HepG2 (cell line): Measurements from ENCODE around the gene TPRKB. TPM values are rescaled to one million over a fixed set of nuclear protein-coding genes. Genes with fewer than 3 reads are reported as not detected.
A peak's percentile ranks its signal among the peaks of the same experiment; 100 is the strongest.

Source experiments
- ARHGAP35 ChIP-seq: sonication (generic); formaldehyde crosslinking; IDR thresholded peaks from 2 replicates; pipeline ENCODE4 v1.9.0; 2022; ENCODE audit warnings: mild to moderate bottlenecking, inconsistent platforms, moderate library complexity, missing genetic modification reagents, borderline replicate concordance
- ASH2L ChIP-seq: fragments of 300-600, 200-600 bp; sonication (generic); IDR thresholded peaks from 2 replicates; pipeline ENCODE4 v1.7.0; 2017; ENCODE audit warnings: low read depth, mild to moderate bottlenecking, moderate library complexity, mixed read lengths, low read length; ENCODE audit not compliant: insufficient read length
- ATF7-NPFF ChIP-seq: sonication (generic); formaldehyde crosslinking; IDR thresholded peaks from 2 replicates; pipeline ENCODE4 v1.8.1; 2023; ENCODE audit warnings: mild to moderate bottlenecking, low read depth, missing genetic modification reagents, moderate library complexity
- CBFB ChIP-seq: sonication (generic); formaldehyde crosslinking; IDR thresholded peaks from 2 replicates; pipeline ENCODE4 v1.4.0; 2020; ENCODE audit warnings: missing genetic modification reagents
- DMAP1 ChIP-seq: IDR thresholded peaks from 2 replicates; pipeline ENCODE4 v1.6.1; 2016
- IKZF1 ChIP-seq: fragments of 450-650 bp; IDR thresholded peaks from 2 replicates; pipeline ENCODE4 v1.7.1; 2016
- NCOA1 ChIP-seq: sonication (generic); formaldehyde crosslinking; IDR thresholded peaks from 2 replicates; pipeline ENCODE4 v1.9.0; 2021; ENCODE audit warnings: missing genetic modification reagents
- RFXANK ChIP-seq: IDR thresholded peaks from 2 replicates; pipeline ENCODE4 v1.6.1; 2016
- SP2 ChIP-seq: sonication (generic); formaldehyde crosslinking; IDR thresholded peaks from 2 replicates; pipeline ENCODE4 v1.5.1; 2020; ENCODE audit warnings: mild to moderate bottlenecking, missing genetic modification reagents
- SRSF4 ChIP-seq: fragments of 200-400 bp; formaldehyde crosslinking; IDR thresholded peaks from one replicate; pipeline ENCODE4 v1.6.1; 2018; ENCODE audit warnings: mild to moderate bottlenecking, low read depth, low read length, moderate library complexity; ENCODE audit not compliant: poor library complexity, severe bottlenecking
- TCF7L2 ChIP-seq: IDR thresholded peaks from 2 replicates; pipeline ENCODE4 v1.6.1; 2011; ENCODE audit warnings: mild to moderate bottlenecking, low read depth, low read length, moderate library complexity
- WIZ ChIP-seq: sonication (generic); formaldehyde crosslinking; IDR thresholded peaks from 2 replicates; pipeline ENCODE4 v1.5.1; 2020; ENCODE audit warnings: mild to moderate bottlenecking, missing genetic modification reagents
- ZBTB7B ChIP-seq: sonication (generic); formaldehyde crosslinking; IDR thresholded peaks from 2 replicates; pipeline ENCODE4 v1.4.0; 2020; ENCODE audit warnings: missing genetic modification reagents
- ZFP90 ChIP-seq: sonication (generic); formaldehyde crosslinking; IDR thresholded peaks from 2 replicates; pipeline ENCODE4 v1.8.0; 2022; ENCODE audit warnings: missing genetic modification reagents, mild to moderate bottlenecking, inconsistent platforms, borderline replicate concordance
- ZNF121 ChIP-seq: sonication (generic); formaldehyde crosslinking; IDR thresholded peaks from 2 replicates; pipeline ENCODE4 v1.5.0; 2020; ENCODE audit warnings: mild to moderate bottlenecking, missing genetic modification reagents
- ZNF136 ChIP-seq: sonication (generic); formaldehyde crosslinking; IDR thresholded peaks from 2 replicates; pipeline ENCODE4 v1.8.1; 2022; ENCODE audit warnings: low read depth, mild to moderate bottlenecking, moderate library complexity, missing genetic modification reagents
- ZNF317 ChIP-seq: sonication (generic); formaldehyde crosslinking; IDR thresholded peaks from 2 replicates; pipeline ENCODE4 v1.5.0; 2020; ENCODE audit warnings: mild to moderate bottlenecking, missing genetic modification reagents
- ZNF451 ChIP-seq: sonication (generic); formaldehyde crosslinking; IDR thresholded peaks from 2 replicates; pipeline ENCODE4 v1.5.0; 2020; ENCODE audit warnings: mild to moderate bottlenecking, missing genetic modification reagents
- ZNF780A ChIP-seq: sonication (generic); formaldehyde crosslinking; IDR thresholded peaks from 2 replicates; pipeline ENCODE4 v1.8.0; 2022; ENCODE audit warnings: mild to moderate bottlenecking, missing genetic modification reagents, moderate library complexity
- polyA plus RNA-seq, 8 experiments: library from polyadenylated mRNA; depleted of rRNA in 3 of 8; stranded (reverse) in 7 of 8; unstranded in 1 of 8; fragments of >200 nt; fragmentation: Illumina TruSeq in 4 of 8; extraction: Trizol in 4 of 8; gene quantifications; 2 replicates each; pipeline versions ENCODE4 v1.2.1 to v1.2.3, GENCODE V29; 2011 to 2016; ENCODE audit warnings: low read depth in 4 of 8, missing spikeins in 1 of 8, mixed read lengths in 1 of 8; ENCODE audit not compliant: insufficient read depth in 1 of 8
- total RNA-seq, 5 experiments: library from RNA; depleted of rRNA; stranded (reverse); fragments of >200 nt; fragmentation: Illumina TruSeq; extraction: Trizol; gene quantifications; 2 replicates each; pipeline ENCODE4 v1.2.3, GENCODE V29; 2016; ENCODE audit warnings: low read depth in 1 of 5
- TF ChIP-seq, protein P1 (sequence below): sonication (generic); formaldehyde crosslinking; IDR thresholded peaks from 2 replicates; pipeline ENCODE4 v1.4.0; 2020; ENCODE audit warnings: mild to moderate bottlenecking, missing genetic modification reagents, borderline replicate concordance
- TF ChIP-seq, protein P2 (sequence below): sonication (generic); formaldehyde crosslinking; IDR thresholded peaks from 2 replicates; pipeline ENCODE4 v1.8.0; 2022; ENCODE audit warnings: mild to moderate bottlenecking, missing genetic modification reagents; ENCODE audit not compliant: insufficient replicate concordance
- TF ChIP-seq, protein P3 (sequence below): sonication (generic); formaldehyde crosslinking; IDR thresholded peaks from 2 replicates; pipeline ENCODE4 v1.8.0; 2022; ENCODE audit warnings: missing genetic modification reagents, low read depth, mild to moderate bottlenecking, borderline replicate concordance
- TF ChIP-seq, protein P4 (sequence below): sonication (generic); formaldehyde crosslinking; IDR thresholded peaks from 2 replicates; pipeline ENCODE4 v1.8.0; 2022; ENCODE audit warnings: mild to moderate bottlenecking, missing genetic modification reagents
- TF ChIP-seq, protein P5 (sequence below): sonication (generic); formaldehyde crosslinking; IDR thresholded peaks from 2 replicates; pipeline ENCODE4 v1.5.0; 2020; ENCODE audit warnings: missing genetic modification reagents, mild to moderate bottlenecking, borderline replicate concordance

TPRKB gene
- total and polyA plus RNA-seq, 2 of the 13 experiments (the other 11 are each of a cell fraction or from before 2014, with no cell fraction given) = 32.0 to 58.0 TPM

DNA sequence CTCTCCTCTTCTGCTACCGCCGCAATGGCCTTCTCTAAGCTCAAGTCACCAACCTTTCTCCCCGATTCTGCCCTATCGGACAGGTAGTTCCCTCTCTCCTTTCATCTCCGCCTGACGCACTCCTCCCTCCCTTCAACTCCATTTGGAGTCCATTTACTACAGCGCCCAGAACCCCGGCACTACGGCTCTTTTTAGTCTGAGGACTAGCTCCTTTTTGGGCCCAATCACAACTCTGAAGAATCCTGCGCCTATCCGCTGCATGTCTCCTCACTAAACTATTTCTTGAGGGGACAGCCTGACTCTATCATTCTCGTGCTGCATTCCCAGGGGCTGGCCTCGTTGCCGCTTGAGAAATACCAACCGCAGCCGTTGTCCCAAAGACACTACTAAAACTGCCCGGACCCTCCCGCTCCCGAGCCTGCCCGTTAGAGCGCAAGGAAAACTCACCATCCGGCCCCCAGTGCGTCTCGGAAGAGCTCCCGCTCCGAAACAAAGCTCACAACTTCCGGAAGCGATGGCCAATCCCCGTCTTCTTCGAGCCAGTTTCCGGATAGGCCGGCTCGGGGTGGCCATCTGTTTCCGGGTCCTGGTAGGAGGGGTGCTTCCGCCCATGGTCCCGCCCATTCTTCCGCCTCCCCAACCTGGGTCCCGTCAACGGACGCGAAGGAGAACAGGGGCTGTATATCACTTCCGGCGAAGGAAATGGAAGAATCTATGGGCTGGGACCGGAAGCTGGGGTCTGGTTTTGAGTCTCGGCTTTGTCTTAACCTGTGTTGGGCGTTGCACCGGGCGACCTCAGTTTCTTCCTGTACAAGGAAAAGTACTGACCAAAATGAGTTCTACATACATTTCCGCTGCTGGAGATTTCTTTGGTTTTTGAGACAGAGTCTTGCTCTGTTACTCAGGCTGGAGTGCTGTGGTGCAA is at the start of gene TPRKB (continued):
- TF ChIP-seq SRSF4 = no peak
- TF ChIP-seq, protein P1, sequence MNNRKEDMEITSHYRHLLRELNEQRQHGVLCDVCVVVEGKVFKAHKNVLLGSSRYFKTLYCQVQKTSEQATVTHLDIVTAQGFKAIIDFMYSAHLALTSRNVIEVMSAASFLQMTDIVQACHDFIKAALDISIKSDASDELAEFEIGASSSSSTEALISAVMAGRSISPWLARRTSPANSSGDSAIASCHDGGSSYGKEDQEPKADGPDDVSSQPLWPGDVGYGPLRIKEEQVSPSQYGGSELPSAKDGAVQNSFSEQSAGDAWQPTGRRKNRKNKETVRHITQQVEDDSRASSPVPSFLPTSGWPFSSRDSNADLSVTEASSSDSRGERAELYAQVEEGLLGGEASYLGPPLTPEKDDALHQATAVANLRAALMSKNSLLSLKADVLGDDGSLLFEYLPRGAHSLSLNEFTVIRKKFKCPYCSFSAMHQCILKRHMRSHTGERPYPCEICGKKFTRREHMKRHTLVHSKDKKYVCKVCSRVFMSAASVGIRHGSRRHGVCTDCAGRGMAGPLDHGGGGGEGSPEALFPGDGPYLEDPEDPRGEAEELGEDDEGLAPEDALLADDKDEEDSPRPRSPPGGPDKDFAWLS (CRISPR knock-in tag) = no peak
- peak; percentile 77; the same call in 1 of the 2 replicates for TF ChIP-seq ZNF780A (CRISPR knock-in tag)
- no peak for TF ChIP-seq TCF7L2
- TF ChIP-seq ATF7-NPFF (CRISPR knock-in tag) = peak; percentile 47
- TF ChIP-seq, protein P2, sequence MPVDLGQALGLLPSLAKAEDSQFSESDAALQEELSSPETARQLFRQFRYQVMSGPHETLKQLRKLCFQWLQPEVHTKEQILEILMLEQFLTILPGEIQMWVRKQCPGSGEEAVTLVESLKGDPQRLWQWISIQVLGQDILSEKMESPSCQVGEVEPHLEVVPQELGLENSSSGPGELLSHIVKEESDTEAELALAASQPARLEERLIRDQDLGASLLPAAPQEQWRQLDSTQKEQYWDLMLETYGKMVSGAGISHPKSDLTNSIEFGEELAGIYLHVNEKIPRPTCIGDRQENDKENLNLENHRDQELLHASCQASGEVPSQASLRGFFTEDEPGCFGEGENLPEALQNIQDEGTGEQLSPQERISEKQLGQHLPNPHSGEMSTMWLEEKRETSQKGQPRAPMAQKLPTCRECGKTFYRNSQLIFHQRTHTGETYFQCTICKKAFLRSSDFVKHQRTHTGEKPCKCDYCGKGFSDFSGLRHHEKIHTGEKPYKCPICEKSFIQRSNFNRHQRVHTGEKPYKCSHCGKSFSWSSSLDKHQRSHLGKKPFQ (CRISPR knock-in tag) = no peak
- TF ChIP-seq, protein P3, sequence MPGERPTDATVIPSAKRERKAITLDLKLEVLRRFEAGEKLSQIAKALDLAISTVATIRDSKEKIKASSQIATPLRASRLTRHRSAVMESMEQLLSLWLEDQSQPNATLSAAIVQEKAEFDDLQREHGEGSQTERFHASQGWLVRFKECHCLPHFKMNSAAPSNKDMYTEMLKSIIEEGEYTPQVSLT (CRISPR knock-in tag) = no peak
- TF ChIP-seq, protein P4, sequence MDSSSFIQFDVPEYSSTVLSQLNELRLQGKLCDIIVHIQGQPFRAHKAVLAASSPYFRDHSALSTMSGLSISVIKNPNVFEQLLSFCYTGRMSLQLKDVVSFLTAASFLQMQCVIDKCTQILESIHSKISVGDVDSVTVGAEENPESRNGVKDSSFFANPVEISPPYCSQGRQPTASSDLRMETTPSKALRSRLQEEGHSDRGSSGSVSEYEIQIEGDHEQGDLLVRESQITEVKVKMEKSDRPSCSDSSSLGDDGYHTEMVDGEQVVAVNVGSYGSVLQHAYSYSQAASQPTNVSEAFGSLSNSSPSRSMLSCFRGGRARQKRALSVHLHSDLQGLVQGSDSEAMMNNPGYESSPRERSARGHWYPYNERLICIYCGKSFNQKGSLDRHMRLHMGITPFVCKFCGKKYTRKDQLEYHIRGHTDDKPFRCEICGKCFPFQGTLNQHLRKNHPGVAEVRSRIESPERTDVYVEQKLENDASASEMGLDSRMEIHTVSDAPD = no peak
- peak; percentile 92 for TF ChIP-seq ASH2L
- TF ChIP-seq WIZ (CRISPR knock-in tag) = peak; percentile 100
- TF ChIP-seq NCOA1 (CRISPR knock-in tag) = 0 out of 2 replicates have a peak, but pooled peaks have one; percentile 26
- peak; percentile 79; the same call in 1 of the 2 replicates for TF ChIP-seq ZNF317
- TF ChIP-seq ZBTB7B = peak; percentile 70
- TF ChIP-seq IKZF1 = no peak
- TF ChIP-seq ZNF136 (CRISPR knock-in tag) = peak; percentile 96
- peak; percentile 94 for TF ChIP-seq SP2 (CRISPR knock-in tag)
- TF ChIP-seq ZNF451 = no peak
- TF ChIP-seq DMAP1 (CRISPR knock-in tag) = peak; percentile 73; the same call in 1 of the 2 replicates
- TF ChIP-seq, protein P5, sequence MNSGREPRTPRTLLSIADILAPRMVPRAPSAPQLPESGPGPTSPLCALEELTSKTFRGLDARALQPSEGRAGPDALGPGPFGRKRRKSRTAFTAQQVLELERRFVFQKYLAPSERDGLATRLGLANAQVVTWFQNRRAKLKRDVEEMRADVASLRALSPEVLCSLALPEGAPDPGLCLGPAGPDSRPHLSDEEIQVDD (CRISPR knock-in tag) = no peak
- peak; percentile 87 for TF ChIP-seq CBFB
- TF ChIP-seq ZNF121 (CRISPR knock-in tag) = 0 out of 2 replicates have a peak, but pooled peaks have one; percentile 59
- no peak; the same call in 1 of the 2 replicates for TF ChIP-seq ZFP90 (CRISPR knock-in tag)
- TF ChIP-seq RFXANK (CRISPR knock-in tag) = peak; percentile 43; the same call in 1 of the 2 replicates
- TF ChIP-seq ARHGAP35 = 0 out of 2 replicates have a peak, but pooled peaks have one; percentile 30
